Lower leg skin (tissue), 4 donors: ENCODE measurements around the gene SORT1. TPM values are rescaled to one million over a fixed set of nuclear protein-coding genes. Genes with fewer than 3 reads are reported as not detected.

Experiments
- DNase-seq, 2 donors: peaks; one replicate each; pipeline ENCODE4 v3.0.0-alpha.2; 2019; ENCODE audit warnings: low spot score in 2 of 2
- H3K4me3 ChIP-seq: fragments of 200-600 bp; sonication (generic); 2 replicates; pipeline ENCODE4 v1.5.1; 2017; ENCODE audit warnings: mild to moderate bottlenecking, low read depth; ENCODE audit not compliant: poor library complexity, severe bottlenecking
- POLR2A ChIP-seq, 2 donors: fragments of 450-650 bp; IDR thresholded peaks; one replicate each; pipeline ENCODE4 v1.6.1; 2016 to 2017; ENCODE audit warnings: antibody characterized with exemption in 2 of 2, mild to moderate bottlenecking in 1 of 2, moderate library complexity in 1 of 2
- WGBS, 2 donors: methylation state at CpG; one replicate each; pipeline ENCODE4 v1.1.5; 2018; 5-methylcytosine and 5-hydroxymethylcytosine counted together
- intact Hi-C: fragments of 100-400 bp; cut with DNase I; formaldehyde crosslinking; loops from one replicate; pipeline ENCODE4 v1.15.0; 2023; ENCODE audit warnings: low total_unique reads
- total RNA-seq, 4 donors: library from RNA; depleted of rRNA; stranded (reverse); fragments of >200 nt; gene quantifications; one replicate each; pipeline ENCODE4 v1.1.0, GENCODE V29; 2016
- TF ChIP-seq, protein P1 (sequence below), 3 donors: fragments of 450-650 bp; IDR thresholded peaks; one replicate each; pipeline ENCODE4 v1.5.1; 2016; ENCODE audit warnings: antibody characterized with exemption in 3 of 3, mild to moderate bottlenecking in 3 of 3, moderate library complexity in 2 of 3

The SORT1 gene
- total RNA-seq, 4 donors from 2014 or later: 29.8 to 53.1 (median 39.5) TPM

DNA sequence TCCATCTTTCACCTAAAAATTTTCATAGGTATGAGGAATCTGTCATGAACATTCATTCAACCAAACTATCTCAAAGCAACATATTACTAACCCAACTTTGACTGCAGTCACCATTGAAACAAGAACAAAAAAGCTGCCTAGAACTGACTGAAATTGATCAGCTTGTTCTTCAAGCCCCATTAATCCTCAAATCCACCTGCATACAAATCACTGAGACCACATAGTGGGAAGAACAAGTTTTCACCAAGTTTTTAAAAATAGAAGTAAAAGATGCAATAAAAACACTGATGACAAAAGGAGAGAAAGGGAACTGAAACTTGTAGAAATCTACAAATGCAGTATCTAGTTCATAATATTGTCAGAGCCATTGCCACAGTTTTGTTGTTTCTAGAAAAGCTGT, 6.1 kb downstream of the SORT1 start:
- H3K4me3 ChIP-seq: no peak overlapping the region
- intact Hi-C loops: no loop called here
- no peak for TF ChIP-seq POLR2A (IDR thresholded peaks at IDR 0.05)
- TF ChIP-seq, protein P1, sequence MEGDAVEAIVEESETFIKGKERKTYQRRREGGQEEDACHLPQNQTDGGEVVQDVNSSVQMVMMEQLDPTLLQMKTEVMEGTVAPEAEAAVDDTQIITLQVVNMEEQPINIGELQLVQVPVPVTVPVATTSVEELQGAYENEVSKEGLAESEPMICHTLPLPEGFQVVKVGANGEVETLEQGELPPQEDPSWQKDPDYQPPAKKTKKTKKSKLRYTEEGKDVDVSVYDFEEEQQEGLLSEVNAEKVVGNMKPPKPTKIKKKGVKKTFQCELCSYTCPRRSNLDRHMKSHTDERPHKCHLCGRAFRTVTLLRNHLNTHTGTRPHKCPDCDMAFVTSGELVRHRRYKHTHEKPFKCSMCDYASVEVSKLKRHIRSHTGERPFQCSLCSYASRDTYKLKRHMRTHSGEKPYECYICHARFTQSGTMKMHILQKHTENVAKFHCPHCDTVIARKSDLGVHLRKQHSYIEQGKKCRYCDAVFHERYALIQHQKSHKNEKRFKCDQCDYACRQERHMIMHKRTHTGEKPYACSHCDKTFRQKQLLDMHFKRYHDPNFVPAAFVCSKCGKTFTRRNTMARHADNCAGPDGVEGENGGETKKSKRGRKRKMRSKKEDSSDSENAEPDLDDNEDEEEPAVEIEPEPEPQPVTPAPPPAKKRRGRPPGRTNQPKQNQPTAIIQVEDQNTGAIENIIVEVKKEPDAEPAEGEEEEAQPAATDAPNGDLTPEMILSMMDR (IDR thresholded peaks at IDR 0.05): no peak
- no peak for DNase-seq

DNA sequence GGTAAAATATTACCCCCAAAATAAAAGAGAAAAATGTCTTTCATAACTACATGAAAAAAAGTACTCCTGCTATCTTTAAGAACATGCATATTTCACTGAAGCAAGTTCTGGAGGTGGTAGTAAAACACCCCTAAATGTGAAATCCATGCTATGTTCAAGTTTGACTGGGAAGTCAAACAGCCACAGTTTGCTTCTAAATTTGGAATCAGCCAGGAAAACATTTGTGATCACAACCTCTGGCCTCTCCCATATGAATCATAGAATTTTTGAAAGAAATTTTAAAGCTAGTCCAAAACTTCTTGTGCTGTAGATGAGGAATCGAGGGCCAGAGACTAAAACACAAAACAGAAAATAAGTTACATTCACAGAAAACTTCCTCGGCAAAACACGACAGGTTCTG, 6.6 kb downstream of the SORT1 start:
- TF ChIP-seq, protein P1 (IDR thresholded peaks at IDR 0.05): no peak
- intact Hi-C loops: no loop called here
- DNase-seq: no peak
- no peak overlapping the region for H3K4me3 ChIP-seq
- 26 to 41% methylated on average over 3 of the region's 3 CpGs for WGBS, 2 donors

GRCh38 chr1:109389638-109390341, 7.9 kb downstream of the SORT1 start:
- 77 to 79% methylated on average over 5 of the region's 5 CpGs for WGBS, 2 donors
- no peak overlapping the region for H3K4me3 ChIP-seq
- intact Hi-C loops: no loop called here
- DNase-seq: no peak
- TF ChIP-seq, protein P1 (IDR thresholded peaks at IDR 0.05): no peak
- no peak for TF ChIP-seq POLR2A (IDR thresholded peaks at IDR 0.05)

DNA sequence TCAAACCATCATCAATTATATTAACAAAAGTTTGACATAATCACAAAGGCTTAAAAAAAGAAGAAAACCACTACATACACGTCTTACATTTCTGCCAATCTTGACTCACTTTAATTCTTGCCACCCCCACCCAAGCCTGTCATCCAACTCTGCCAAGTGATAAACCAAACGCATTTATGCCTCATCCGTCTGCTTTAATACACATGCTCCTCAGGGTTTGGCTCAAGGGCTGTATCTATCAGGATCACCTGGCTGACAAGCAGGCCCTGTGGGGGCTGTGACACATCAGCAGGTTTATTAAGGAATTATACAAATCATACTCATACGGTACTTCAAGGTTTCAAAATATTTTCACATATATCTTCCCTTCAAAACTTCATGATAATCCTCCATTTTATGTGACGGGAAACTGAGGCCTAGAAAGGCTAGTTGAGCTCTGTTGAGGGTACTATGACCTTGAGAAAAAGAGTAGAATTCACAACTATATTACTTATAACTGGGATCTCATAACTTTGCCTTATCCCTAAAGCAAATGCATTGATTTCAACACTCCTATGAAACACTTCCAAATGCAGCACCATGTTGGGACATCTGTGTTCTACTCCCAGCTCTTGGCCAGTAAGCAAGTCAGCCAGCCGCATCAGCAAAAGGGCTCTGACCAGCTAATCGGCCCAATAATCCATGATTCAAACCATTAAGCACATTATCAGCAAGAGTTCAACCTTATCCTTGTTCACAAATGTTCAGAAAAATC, 8.7 kb downstream of the SORT1 start:
- DNase-seq: no peak
- 55 to 56% methylated on average over 7 of the region's 7 CpGs for WGBS, 2 donors
- H3K4me3 ChIP-seq: no peak overlapping the region
- no peak for TF ChIP-seq POLR2A (IDR thresholded peaks at IDR 0.05)
- TF ChIP-seq, protein P1 (IDR thresholded peaks at IDR 0.05): no peak
- intact Hi-C loops: no loop called here

DNA sequence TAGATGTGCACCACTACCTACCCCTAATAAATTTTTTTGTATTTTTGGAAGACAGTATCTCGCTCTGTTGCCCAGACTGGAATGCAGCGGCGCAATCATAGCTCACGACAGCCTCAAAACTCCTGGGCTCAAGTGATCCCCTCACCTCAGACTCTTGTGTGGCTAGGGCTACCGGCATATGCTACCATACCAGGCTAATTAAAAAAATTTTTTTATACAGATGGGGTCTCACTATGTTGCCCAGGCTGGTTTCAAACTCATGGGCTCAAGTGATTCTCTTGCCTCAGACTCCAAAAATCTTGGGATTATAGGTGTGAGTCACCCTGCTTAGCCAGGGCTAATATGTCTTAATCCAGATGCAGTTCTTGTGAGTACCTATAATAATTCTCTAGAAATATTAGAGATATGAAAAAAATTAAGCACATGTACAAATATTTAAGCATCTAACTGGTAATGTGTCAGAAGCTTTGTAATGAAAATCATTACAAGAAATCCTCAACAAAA, 9.5 kb downstream of the SORT1 start:
- DNase-seq: no peak
- H3K4me3 ChIP-seq: no peak overlapping the region
- intact Hi-C loops: no loop called here
- WGBS, 2 donors: 97 to 100% methylated on average over 5 of the region's 5 CpGs
- no peak for TF ChIP-seq POLR2A (IDR thresholded peaks at IDR 0.05)
- TF ChIP-seq, protein P1 (IDR thresholded peaks at IDR 0.05): no peak
